Liver (tissue), 3 donors: ENCODE data around the gene CNTN5.

Experiments
- EGR1 ChIP-seq, 2 donors: IDR thresholded peaks; 2 replicates each; pipeline ENCODE4 v1.6.1; 2016 to 2018; ENCODE audit warnings: antibody characterized with exemption in 2 of 2, low read depth in 2 of 2
- GABPA ChIP-seq, 2 donors: IDR thresholded peaks in 1 of 2; conservative IDR thresholded peaks in 1 of 2; 2 replicates each; pipeline ENCODE4 v1.6.1; 2016; ENCODE audit warnings: antibody characterized with exemption in 2 of 2, mild to moderate bottlenecking in 1 of 2, moderate library complexity in 1 of 2
- TAF1 ChIP-seq: conservative IDR thresholded peaks from 2 replicates; pipeline ENCODE4 v1.6.1; 2016; ENCODE audit warnings: antibody characterized with exemption, mild to moderate bottlenecking
- TF ChIP-seq, protein P1 (sequence below): fragments of 150-350 bp; IDR thresholded peaks from 2 replicates; pipeline ENCODE4 v1.5.1; 2017; ENCODE audit warnings: improper control_type of control experiment, low read depth, low read length; ENCODE audit not compliant: missing input control
- TF ChIP-seq, protein P2 (sequence below): IDR thresholded peaks from 2 replicates; pipeline ENCODE4 v1.6.1; 2016; ENCODE audit warnings: antibody characterized with exemption
- TF ChIP-seq, protein P3 (sequence below): IDR thresholded peaks from 2 replicates; pipeline ENCODE4 v1.6.1; 2016; ENCODE audit warnings: antibody characterized with exemption
- TF ChIP-seq, protein P4 (sequence below): IDR thresholded peaks from 2 replicates; pipeline ENCODE4 v1.6.1; 2016; ENCODE audit warnings: antibody characterized with exemption, mild to moderate bottlenecking
- donor health status: healthy.
- donor health status: healthy.

DNA sequence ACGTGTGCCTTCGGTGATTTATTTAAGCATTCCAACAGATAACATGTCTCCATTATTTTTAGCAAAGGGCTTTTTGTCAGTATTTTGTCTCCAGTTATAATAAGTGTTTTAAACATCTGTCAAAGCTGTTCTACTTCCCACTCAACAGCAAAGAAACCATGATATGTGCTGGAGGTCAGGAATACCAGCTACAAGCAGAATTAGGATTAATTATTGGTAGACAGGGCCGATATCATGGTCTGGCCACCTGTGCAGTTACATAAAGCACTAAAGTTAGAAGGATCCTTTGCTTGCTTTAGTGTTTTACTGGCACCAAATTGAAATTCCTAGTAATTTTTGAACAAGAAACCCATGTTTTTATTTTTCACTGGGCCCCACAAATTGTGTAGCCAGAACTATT is 1075.1 kb downstream of the CNTN5 start:
- TF ChIP-seq, protein P1, sequence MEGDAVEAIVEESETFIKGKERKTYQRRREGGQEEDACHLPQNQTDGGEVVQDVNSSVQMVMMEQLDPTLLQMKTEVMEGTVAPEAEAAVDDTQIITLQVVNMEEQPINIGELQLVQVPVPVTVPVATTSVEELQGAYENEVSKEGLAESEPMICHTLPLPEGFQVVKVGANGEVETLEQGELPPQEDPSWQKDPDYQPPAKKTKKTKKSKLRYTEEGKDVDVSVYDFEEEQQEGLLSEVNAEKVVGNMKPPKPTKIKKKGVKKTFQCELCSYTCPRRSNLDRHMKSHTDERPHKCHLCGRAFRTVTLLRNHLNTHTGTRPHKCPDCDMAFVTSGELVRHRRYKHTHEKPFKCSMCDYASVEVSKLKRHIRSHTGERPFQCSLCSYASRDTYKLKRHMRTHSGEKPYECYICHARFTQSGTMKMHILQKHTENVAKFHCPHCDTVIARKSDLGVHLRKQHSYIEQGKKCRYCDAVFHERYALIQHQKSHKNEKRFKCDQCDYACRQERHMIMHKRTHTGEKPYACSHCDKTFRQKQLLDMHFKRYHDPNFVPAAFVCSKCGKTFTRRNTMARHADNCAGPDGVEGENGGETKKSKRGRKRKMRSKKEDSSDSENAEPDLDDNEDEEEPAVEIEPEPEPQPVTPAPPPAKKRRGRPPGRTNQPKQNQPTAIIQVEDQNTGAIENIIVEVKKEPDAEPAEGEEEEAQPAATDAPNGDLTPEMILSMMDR: no peak
- no peak for TF ChIP-seq TAF1
- TF ChIP-seq, protein P2, sequence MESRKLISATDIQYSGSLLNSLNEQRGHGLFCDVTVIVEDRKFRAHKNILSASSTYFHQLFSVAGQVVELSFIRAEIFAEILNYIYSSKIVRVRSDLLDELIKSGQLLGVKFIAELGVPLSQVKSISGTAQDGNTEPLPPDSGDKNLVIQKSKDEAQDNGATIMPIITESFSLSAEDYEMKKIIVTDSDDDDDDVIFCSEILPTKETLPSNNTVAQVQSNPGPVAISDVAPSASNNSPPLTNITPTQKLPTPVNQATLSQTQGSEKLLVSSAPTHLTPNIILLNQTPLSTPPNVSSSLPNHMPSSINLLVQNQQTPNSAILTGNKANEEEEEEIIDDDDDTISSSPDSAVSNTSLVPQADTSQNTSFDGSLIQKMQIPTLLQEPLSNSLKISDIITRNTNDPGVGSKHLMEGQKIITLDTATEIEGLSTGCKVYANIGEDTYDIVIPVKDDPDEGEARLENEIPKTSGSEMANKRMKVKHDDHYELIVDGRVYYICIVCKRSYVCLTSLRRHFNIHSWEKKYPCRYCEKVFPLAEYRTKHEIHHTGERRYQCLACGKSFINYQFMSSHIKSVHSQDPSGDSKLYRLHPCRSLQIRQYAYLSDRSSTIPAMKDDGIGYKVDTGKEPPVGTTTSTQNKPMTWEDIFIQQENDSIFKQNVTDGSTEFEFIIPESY: no peak
- TF ChIP-seq GABPA (IDR thresholded peaks at IDR 0.05 in 1 of 2, conservative IDR thresholded peaks at IDR 0.05 in 1 of 2): no peak
- no peak for TF ChIP-seq EGR1 (IDR thresholded peaks at IDR 0.05; ENCODE audit: low read depth in 2 of 2)
- TF ChIP-seq, protein P3, sequence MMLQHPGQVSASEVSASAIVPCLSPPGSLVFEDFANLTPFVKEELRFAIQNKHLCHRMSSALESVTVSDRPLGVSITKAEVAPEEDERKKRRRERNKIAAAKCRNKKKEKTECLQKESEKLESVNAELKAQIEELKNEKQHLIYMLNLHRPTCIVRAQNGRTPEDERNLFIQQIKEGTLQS: no peak
- TF ChIP-seq, protein P4, sequence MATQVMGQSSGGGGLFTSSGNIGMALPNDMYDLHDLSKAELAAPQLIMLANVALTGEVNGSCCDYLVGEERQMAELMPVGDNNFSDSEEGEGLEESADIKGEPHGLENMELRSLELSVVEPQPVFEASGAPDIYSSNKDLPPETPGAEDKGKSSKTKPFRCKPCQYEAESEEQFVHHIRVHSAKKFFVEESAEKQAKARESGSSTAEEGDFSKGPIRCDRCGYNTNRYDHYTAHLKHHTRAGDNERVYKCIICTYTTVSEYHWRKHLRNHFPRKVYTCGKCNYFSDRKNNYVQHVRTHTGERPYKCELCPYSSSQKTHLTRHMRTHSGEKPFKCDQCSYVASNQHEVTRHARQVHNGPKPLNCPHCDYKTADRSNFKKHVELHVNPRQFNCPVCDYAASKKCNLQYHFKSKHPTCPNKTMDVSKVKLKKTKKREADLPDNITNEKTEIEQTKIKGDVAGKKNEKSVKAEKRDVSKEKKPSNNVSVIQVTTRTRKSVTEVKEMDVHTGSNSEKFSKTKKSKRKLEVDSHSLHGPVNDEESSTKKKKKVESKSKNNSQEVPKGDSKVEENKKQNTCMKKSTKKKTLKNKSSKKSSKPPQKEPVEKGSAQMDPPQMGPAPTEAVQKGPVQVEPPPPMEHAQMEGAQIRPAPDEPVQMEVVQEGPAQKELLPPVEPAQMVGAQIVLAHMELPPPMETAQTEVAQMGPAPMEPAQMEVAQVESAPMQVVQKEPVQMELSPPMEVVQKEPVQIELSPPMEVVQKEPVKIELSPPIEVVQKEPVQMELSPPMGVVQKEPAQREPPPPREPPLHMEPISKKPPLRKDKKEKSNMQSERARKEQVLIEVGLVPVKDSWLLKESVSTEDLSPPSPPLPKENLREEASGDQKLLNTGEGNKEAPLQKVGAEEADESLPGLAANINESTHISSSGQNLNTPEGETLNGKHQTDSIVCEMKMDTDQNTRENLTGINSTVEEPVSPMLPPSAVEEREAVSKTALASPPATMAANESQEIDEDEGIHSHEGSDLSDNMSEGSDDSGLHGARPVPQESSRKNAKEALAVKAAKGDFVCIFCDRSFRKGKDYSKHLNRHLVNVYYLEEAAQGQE: no peak
